Osteoblast (primary cell): ENCODE measurements around the gene PTPRH. TPM values are rescaled to one million over a fixed set of nuclear protein-coding genes. Genes with fewer than 3 reads are reported as not detected.

Source experiments
- DNase-seq: peaks from one replicate; pipeline ENCODE4 v3.0.0; 2011; ENCODE audit warnings: low spot score, mixed read lengths; ENCODE audit not compliant: insufficient read length; ENCODE audit errors: missing footprints
- H2AFZ ChIP-seq: 2 replicates; pipeline ENCODE4 v1.6.0; 2011; ENCODE audit warnings: mild to moderate bottlenecking, low read length
- H3K27ac ChIP-seq: 2 replicates; pipeline ENCODE4 v1.5.1; 2011; ENCODE audit warnings: mild to moderate bottlenecking, low read depth, low read length, moderate library complexity
- H3K27me3 ChIP-seq: 2 replicates; pipeline ENCODE4 v1.6.0; 2012; ENCODE audit warnings: mild to moderate bottlenecking, control low read depth, inconsistent platforms, low read length, moderate library complexity; ENCODE audit not compliant: insufficient read depth
- H3K36me3 ChIP-seq: 2 replicates; pipeline ENCODE4 v1.5.1; 2011; ENCODE audit warnings: mild to moderate bottlenecking, low read length, control low read depth, moderate library complexity; ENCODE audit not compliant: insufficient read depth
- H3K4me1 ChIP-seq: 2 replicates; pipeline ENCODE4 v1.5.1; 2011; ENCODE audit warnings: mild to moderate bottlenecking, low read length, control low read depth, moderate library complexity; ENCODE audit not compliant: insufficient read depth
- H3K4me2 ChIP-seq: 2 replicates; pipeline ENCODE4 v1.6.0; 2011; ENCODE audit warnings: mild to moderate bottlenecking, low read length; ENCODE audit not compliant: insufficient read depth
- H3K4me3 ChIP-seq: fragments of 200-600 bp; sonication (generic); 3 replicates; pipeline ENCODE4 v1.5.1; 2012; ENCODE audit warnings: mild to moderate bottlenecking, low read length, inconsistent platforms; ENCODE audit not compliant: insufficient read depth
- H3K79me2 ChIP-seq: 2 replicates; pipeline ENCODE4 v1.6.0; 2012; ENCODE audit warnings: mild to moderate bottlenecking, low read length, control low read depth, inconsistent platforms; ENCODE audit not compliant: insufficient read depth
- H3K9me3 ChIP-seq: 2 replicates; pipeline ENCODE4 v1.5.1; 2011; ENCODE audit warnings: low read depth, low read length, control low read depth
- H4K20me1 ChIP-seq: 2 replicates; pipeline ENCODE4 v1.6.0; 2012; ENCODE audit warnings: mild to moderate bottlenecking, low read length, control low read depth; ENCODE audit not compliant: insufficient read depth
- total RNA-seq: library from RNA; depleted of rRNA; stranded (reverse); fragments of >200 nt; gene quantifications from 2 replicates; pipeline ENCODE4 v1.2.3, GENCODE V29; 2012
- TF ChIP-seq, protein P1 (sequence below): IDR thresholded peaks from 2 replicates; pipeline ENCODE4 v1.5.1; 2011; ENCODE audit warnings: mild to moderate bottlenecking, low read depth, low read length, moderate library complexity; ENCODE audit errors: extremely low read depth

Gene PTPRH, protein sequence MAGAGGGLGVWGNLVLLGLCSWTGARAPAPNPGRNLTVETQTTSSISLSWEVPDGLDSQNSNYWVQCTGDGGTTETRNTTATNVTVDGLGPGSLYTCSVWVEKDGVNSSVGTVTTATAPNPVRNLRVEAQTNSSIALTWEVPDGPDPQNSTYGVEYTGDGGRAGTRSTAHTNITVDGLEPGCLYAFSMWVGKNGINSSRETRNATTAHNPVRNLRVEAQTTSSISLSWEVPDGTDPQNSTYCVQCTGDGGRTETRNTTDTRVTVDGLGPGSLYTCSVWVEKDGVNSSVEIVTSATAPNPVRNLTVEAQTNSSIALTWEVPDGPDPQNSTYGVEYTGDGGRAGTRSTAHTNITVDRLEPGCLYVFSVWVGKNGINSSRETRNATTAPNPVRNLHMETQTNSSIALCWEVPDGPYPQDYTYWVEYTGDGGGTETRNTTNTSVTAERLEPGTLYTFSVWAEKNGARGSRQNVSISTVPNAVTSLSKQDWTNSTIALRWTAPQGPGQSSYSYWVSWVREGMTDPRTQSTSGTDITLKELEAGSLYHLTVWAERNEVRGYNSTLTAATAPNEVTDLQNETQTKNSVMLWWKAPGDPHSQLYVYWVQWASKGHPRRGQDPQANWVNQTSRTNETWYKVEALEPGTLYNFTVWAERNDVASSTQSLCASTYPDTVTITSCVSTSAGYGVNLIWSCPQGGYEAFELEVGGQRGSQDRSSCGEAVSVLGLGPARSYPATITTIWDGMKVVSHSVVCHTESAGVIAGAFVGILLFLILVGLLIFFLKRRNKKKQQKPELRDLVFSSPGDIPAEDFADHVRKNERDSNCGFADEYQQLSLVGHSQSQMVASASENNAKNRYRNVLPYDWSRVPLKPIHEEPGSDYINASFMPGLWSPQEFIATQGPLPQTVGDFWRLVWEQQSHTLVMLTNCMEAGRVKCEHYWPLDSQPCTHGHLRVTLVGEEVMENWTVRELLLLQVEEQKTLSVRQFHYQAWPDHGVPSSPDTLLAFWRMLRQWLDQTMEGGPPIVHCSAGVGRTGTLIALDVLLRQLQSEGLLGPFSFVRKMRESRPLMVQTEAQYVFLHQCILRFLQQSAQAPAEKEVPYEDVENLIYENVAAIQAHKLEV
- 0.88 and 1.1 TPM in 2 replicates for total RNA-seq

DNA sequence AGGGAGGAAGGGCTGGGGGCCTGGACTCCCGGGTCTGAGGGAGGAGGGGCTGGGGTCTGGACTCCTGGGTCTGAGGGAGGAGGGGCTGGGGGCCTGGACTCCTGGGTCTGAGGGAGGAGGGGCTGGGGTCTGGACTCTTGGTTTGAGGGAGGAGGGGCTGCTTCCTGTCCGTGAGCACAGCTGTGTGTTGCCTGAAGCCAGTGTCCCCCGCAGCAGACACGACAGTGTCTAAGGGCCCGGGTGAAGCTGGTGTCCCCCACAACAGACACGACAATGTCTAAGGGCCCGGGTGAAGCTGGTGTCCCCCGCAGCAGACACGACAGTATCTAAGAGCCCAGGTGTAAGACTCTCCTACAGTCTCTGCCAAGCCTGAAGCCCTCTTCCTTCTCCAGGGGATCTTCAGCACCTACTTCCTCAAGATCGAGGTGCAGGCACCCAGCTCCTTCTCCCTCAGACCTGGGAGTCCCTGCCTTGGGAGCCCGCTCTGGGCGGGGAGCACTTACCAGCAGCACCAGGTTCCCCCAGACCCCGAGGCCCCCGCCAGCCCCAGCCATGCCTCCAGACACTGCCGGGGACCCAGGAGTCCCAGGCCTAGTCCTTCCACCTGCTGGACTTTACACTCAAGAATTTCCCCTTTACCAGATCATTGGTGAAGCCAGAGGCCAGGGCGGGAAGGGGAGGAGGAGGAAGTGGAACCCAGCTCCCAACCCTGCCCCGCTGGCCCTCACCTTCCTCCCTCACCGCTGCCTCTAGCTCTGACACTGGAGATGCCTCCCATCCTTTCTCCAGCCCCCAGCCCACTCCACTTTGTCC is at the start of gene PTPRH:
Gene PTPRH (minus strand): TSS at position 622 of the 813 bp plus-strand sequence. CDS start 68 bp downstream, at position 554.
- Histone ChIP-seq H3K27ac (peak within 1 kb of the TSS; percentile 61), H3K9me3 (peaks cover 4% of the 10 kb centered on the region), H3K4me3 (no peak within 1 kb of the TSS), H3K4me2 (no peak within 1 kb of the TSS), H2AFZ (no peak within 1 kb of the TSS), H3K36me3 (no peaks in the 10 kb centered on the region), H3K27me3 (no peaks in the 10 kb centered on the region), H4K20me1 (peaks cover 2% of the 10 kb centered on the region), H3K4me1 (peaks cover 26% of the 10 kb centered on the region), H3K79me2 (no peaks in the 10 kb centered on the region)
- DNase-seq, result peak; percentile 36
- TF ChIP-seq, protein P1, sequence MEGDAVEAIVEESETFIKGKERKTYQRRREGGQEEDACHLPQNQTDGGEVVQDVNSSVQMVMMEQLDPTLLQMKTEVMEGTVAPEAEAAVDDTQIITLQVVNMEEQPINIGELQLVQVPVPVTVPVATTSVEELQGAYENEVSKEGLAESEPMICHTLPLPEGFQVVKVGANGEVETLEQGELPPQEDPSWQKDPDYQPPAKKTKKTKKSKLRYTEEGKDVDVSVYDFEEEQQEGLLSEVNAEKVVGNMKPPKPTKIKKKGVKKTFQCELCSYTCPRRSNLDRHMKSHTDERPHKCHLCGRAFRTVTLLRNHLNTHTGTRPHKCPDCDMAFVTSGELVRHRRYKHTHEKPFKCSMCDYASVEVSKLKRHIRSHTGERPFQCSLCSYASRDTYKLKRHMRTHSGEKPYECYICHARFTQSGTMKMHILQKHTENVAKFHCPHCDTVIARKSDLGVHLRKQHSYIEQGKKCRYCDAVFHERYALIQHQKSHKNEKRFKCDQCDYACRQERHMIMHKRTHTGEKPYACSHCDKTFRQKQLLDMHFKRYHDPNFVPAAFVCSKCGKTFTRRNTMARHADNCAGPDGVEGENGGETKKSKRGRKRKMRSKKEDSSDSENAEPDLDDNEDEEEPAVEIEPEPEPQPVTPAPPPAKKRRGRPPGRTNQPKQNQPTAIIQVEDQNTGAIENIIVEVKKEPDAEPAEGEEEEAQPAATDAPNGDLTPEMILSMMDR, result no peak

DNA sequence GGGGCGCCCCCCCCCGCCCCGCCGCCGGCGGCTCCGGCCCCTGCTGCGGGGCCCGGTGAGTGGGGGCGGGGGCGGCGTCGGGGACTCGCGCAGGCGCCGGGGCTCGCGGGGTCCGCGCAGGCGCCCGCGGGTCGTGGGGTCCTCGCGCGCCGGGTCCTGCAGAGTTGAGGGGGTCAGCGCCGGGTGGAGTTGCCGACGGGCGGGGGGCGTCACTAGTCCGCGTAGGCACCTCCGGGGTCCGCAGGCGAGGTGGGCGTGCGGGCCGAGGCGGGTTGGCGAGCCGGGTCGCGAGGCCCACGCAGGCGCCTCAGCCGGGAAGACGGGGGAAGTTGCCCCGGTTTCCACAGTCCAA is 49.2 kb upstream of the PTPRH start:
- Histone ChIP-seq H3K9me3 (no peaks in the 10 kb centered on the region), H3K4me1 (peaks cover 28% of the 10 kb centered on the region), H3K4me3 (peak overlapping the region; percentile 94), H3K79me2 (peaks cover 53% of the 10 kb centered on the region), H3K27ac (peak overlapping the region; percentile 91), H2AFZ (peak overlapping the region; percentile 76), H3K27me3 (no peaks in the 10 kb centered on the region), H4K20me1 (peaks cover 45% of the 10 kb centered on the region), H3K36me3 (peaks cover 4% of the 10 kb centered on the region), H3K4me2 (peak overlapping the region; percentile 86)
- TF ChIP-seq, protein P1, result no peak
- DNase-seq, result peak; percentile 95

DNA sequence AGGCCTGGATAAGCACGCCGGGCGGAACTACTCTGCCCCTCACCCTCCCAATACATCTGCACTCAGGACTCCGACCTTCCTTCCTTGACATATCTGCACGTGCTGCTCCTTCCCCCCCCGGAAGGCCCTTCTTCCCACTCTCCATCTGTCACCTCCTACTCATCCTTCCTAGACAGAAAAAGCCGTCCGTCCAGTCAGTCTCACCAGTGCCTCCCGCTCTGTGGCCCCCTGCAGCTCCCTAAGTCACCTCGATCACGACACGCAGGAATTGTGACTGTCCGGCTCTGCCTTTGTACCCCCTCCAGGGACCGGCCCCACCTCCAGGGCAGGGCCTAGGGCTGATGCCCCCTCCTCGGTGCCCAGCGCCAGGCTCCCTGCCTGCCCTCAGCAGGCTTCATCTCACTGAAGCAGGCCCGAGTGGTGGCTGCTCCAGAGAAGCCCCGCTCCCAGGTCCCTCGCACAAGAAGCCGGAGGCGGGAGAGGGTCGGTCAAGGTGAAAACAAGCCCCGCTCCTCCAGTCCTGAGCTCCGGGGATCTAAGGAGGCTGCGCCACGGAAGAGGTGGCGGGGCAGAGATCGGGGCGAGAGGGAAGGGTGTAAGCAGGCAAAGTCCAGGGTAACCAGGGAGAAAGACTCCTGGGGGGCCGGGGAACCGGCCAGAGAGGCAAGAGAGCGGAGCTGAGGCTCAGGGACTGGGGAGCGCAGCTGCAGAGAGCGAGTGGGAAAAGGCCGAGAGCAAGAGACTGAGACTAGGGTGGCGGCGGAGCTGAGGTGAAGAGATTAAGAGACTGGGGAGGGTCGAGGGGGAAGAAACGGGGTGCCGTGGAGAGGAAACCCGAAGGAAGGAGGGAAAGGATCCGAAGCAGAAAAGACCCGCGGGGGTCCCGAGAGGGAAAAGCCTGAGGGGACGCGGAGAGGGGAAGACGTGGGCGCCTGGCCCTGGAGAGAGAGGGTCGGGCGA is 48.4 kb upstream of the PTPRH start:
- Histone ChIP-seq H3K27ac (peak overlapping the region; percentile 61), H3K4me2 (peak overlapping the region; percentile 86), H3K9me3 (no peaks in the 10 kb centered on the region), H4K20me1 (peaks cover 52% of the 10 kb centered on the region), H2AFZ (no peak overlapping the region), H3K79me2 (peaks cover 60% of the 10 kb centered on the region), H3K4me1 (peaks cover 28% of the 10 kb centered on the region), H3K4me3 (peak overlapping the region; percentile 94), H3K27me3 (no peaks in the 10 kb centered on the region), H3K36me3 (peaks cover 4% of the 10 kb centered on the region)
- TF ChIP-seq, protein P1, result no peak
- peak; percentile 94 for DNase-seq
